Stomach (tissue), 4 donors: ENCODE results near the gene ARHGAP1.

Source experiments
- CTCF ChIP-seq, 7 experiments: fragments of 450-650 bp in 4 of 7; fragments of 200-600 bp in 3 of 7; sonication (generic) in 3 of 7; IDR thresholded peaks; one replicate each; pipeline ENCODE4 v1.5.1; 2016 to 2019; ENCODE audit warnings: antibody characterized with exemption in 7 of 7, control low read depth in 2 of 7, mild to moderate bottlenecking in 1 of 7
- POLR2AphosphoS5 ChIP-seq, 3 donors: sonication (generic); formaldehyde crosslinking; IDR thresholded peaks; one replicate each; pipeline ENCODE4 v1.6.1; 2016; ENCODE audit warnings: antibody characterized with exemption in 3 of 3

- TF ChIP-seq POLR2AphosphoS5 (IDR thresholded peaks at IDR 0.05) (peak in 1 of 3 donors; percentile 71), CTCF (IDR thresholded peaks at IDR 0.05) (peak in 3 of 7 experiments; percentile 9 to 22 (median 11))
Measured at GRCh38 chr11:46675288-46675851, 25.0 kb downstream of the ARHGAP1 start.
